Smooth muscle cell of the brain vasculature (primary cell): ENCODE data around the gene ASB6.
A peak's percentile ranks its signal among the peaks of the same experiment; 100 is the strongest.

Experiments used
- DNase-seq: peaks from one replicate; pipeline ENCODE4 v3.0.0-alpha.2; 2012; ENCODE audit warnings: low read depth, low spot score

The ASB6 gene

GRCh38 chr9:129641750-129642585 lies at the start of gene ASB6:
ASB6 (minus strand) TSS chr9:129642151; CDS start chr9:129641999, 152 bp downstream.
- DNase-seq: peak; percentile 92

DNA sequence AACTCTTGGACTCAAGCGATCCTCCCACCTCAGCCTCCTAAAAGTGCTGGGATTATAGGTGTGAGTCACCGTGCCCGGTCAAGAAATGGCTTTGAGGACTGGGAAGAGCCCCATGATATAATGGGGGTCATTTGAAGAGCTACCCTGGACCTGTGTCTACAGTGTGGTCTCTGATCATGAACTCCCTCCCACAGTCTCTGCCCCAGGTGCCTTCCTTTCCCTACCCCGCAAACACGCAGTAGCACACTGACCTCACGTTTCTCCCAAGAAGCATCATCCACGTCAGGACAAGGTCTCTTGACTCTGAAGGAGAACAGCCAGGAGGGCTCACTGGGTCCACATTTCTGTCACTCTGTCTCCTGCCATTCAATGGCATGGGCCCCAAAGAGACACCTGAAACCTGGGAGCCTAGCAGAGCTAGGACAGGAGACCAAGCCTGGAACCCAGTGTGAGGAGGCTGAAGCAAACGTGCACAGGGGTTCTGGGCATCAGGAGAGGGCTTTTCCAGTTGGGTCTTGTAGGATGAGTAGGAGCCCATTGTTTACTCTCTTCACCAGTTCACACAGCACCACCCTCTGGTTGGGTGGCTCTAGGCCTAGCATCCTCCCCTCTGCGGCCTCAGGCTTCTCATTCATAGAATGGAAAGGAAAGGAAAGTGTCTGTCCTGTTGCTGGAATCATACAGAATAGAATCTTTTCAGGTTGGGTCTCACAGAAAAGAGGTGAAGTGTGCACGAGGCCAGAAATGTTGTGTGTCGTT lies 46.5 kb upstream of the ASB6 start:
- DNase-seq: no peak

DNA sequence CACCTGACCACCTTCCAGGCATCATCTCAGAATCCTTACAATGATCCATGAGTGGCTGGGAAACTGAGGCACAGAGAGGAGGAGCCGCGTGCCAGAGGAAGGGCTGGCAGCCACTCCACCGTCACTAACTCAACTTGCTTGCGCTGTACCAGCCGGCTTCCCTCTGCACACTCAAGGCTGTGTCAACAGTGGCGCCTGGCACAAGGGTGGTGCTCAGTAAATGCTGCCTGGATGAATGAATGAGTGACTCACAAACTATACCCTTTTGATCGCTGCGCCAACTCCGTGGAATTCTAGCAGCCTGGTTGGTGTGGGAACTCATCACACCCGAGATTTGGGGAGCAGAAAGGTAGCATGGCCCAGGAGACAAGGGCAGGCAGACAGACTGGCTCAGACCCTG lies 45.4 kb upstream of the ASB6 start:
- no peak for DNase-seq

DNA sequence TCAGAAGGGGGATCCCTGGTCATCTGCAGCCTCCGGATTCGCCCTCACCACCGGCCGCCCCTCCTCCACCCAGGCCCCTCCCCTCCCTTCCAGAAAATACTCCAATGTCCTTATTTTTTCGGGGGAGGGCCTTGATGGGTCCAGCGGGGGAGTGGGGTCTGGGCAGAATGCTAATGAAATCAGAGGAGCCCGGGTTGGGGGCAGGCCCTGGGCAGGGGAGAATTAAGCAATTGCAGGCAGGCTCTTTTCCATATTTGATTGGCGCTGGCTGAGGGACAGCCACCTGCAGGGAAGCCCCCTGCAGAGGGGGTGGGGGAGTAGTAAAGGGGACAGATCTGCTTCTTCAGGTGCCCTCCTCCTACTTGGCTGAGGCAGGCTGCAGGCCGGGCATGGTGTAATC lies 44.8 kb upstream of the ASB6 start:
- no peak for DNase-seq

GRCh38 chr9:129685933-129686259 lies 43.9 kb upstream of the ASB6 start:
- DNase-seq: no peak

DNA sequence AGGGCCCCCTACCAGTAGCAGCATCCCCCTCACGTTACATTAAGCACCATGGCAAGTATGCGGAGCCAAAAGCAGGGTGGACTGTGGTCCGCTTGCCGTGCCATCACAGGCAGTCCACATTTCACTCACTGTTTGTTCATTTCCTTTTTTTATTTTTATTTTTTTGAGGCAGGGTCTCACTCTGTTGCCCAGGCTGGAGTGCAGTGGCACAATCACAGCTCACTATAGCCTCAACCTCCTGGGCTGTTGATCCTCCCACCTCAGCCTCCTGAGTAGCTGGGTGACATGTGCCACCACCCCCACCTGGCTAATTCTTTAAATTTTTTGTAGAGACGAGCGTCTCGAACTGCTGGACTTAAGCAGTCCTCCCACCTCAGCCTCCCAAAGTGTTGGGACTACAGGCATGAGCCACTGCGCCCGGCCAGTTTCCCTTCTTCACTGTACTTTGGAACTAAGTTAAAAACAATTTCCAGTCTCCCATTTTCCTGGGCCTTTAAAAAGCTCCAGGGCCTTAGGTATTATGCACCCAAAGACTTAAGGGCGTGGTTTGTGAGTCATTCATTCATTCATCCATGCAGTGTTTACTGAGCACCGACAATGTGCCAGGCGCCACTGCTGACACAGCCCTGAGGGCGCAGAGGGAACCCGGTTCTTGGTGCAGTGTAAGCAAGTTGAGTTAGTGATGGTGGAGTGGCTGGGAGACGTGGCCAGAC lies 43.4 kb upstream of the ASB6 start:
- no peak for DNase-seq

- no peak for DNase-seq
These were observed 40.4 kb upstream of the ASB6 start for GRCh38 chr9:129682381-129682780.

DNA sequence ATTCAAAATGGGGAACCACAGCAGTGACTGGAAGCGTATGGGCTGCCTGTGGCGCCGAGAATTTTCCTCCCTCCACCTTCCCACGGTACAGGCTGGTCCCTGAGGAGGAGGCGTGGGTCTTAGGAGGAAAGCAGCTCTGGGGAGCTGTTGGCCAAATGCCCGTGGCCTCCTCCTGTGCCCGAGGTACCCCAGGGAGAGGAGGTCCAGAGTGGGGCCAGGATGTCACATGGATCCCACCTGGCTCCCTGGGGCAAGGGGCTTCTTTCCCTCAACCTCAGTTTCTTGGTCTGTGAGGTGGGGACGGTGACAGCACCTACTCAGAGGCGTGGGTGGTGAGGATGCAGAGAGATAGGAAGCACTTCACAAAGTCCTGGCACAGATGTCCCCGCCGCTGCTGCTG lies 40.0 kb upstream of the ASB6 start:
- DNase-seq: no peak

DNA sequence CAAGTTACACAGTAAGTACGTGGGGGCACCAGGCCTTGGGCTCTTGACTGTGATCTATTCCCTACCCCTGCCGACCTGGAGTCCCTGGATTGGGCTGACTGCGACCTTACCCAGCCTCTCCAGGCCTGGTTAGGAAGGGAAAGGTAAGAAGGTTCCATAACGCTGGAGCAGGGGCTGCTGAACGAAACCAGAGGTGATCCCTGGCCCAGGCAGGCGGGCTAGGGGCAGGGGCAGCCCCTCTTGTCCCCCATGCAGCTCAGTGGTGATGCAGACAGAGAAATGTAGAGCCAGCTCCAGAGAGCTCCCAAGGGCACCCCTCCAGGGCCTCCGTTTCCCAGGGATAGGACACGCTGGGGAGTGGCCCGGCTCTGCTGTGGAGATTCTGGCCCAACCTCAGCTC lies 37.6 kb upstream of the ASB6 start:
- no peak for DNase-seq

DNA sequence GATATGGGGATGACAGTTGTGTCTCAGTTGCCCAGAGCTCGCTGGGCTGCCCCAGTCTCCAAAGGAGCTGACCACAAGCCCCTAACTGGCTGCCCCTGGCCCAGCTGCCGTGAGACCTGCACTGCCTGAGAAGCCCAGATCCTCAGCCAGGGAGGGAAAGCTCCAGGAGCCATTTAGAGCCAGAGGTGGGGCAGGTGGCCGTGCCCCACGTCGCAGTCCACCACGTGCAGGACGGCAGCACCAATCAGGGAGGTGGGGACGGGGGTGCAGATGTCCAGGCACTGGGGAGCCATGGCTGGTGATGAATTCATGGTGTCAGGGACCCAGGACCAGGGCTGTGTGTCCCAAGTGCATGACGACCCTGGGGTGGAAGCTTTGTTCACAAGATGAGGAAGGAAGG lies 36.9 kb upstream of the ASB6 start:
- no peak for DNase-seq

- DNase-seq: no peak
These were observed 35.5 kb upstream of the ASB6 start for GRCh38 chr9:129677456-129677855.

DNA sequence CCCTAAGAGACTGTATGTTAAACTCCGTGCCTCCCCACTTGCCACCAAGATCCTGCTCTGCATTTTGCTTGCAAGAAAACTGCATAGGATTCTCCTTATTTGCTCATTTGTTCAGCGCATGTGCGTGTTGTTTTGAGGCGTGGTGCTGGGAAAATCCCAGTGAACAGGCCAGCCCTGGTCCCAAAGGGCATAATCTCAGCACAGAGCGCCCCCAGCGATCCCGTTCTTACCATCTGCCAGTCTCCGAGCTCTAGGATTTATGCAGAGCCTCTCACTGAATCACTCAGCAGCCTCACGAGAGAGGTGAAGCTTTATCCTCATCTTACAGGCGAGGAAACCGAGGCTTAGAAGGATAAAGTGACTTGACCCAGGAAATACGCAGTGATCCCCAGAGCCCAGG lies 35.0 kb upstream of the ASB6 start:
- no peak for DNase-seq

GRCh38 chr9:129676287-129676686 lies 34.3 kb upstream of the ASB6 start:
- no peak for DNase-seq

GRCh38 chr9:129675620-129676019 lies 33.7 kb upstream of the ASB6 start:
- DNase-seq: no peak

GRCh38 chr9:129674229-129674628 lies 32.3 kb upstream of the ASB6 start:
- no peak for DNase-seq

GRCh38 chr9:129673602-129674001 lies 31.7 kb upstream of the ASB6 start:
- DNase-seq: no peak

DNA sequence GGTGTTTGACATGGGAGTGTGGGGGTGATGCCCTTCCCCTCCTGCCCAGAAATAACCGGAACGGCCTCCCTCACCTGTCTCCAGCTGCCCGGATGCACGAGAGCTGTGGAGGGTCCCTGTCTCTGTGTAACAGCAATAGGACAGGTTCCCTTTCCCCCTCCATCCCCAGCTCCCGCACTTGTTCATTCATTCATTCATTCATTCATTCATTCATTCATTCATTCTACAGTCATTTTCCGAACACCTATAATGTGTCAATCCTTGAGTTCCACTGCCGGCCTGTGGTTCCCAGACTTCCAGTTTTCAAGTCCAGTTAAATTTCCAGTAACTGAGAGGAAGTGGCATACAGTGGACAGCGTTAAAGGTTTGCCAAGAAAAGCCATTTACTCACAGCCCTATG lies 30.8 kb upstream of the ASB6 start:
- DNase-seq: no peak

- no peak for DNase-seq
These were observed 29.6 kb upstream of the ASB6 start for GRCh38 chr9:129671519-129671918.

GRCh38 chr9:129671065-129671464 lies 29.1 kb upstream of the ASB6 start:
- DNase-seq: no peak

DNA sequence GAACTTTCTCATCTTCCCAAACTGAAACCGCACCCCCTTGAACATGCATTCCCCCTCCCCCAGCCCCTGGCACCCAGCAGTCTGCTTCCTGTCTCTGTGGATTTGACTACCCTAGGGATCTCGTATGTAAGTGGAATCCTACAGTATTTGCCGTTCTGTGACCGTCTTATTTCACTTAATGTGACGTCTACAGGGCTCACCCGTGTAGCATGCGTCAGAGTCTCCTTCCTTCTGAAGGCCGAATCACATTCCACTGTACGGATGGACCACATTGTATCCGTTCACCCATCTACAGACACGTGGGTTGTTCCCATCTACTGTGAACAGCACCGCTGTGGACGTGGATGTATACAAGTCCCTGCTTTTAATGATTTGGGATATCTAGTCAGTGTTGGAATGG lies 28.0 kb upstream of the ASB6 start:
- DNase-seq: no peak

DNA sequence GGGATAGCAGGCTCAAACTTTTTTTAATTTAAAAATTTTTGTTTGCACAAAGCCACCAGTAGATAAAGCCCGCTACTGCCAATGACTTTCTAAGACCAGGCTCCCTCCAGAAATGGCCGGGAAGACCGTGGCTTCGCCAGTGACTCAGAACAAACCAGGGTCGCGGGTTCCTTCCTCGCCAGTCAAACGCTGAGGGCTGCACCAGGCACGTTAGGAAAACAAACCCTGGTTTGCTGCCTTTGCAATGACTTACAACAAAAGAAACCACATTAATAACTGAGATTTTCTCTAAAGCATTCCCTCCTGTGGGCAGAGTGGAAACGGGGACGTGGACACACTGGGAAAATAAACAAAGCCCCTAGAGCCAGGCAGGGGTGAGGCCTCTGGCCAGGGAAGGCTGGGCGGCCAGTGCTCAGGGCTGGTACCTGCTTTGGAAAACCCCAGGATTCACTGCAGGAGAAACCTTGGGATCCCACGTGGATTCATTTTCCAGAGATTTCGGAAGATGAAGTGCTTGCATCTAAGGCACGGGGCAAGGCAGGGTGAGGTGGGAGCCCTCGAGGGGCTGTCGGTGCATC lies 27.3 kb upstream of the ASB6 start:
- peak; percentile 63 for DNase-seq

DNA sequence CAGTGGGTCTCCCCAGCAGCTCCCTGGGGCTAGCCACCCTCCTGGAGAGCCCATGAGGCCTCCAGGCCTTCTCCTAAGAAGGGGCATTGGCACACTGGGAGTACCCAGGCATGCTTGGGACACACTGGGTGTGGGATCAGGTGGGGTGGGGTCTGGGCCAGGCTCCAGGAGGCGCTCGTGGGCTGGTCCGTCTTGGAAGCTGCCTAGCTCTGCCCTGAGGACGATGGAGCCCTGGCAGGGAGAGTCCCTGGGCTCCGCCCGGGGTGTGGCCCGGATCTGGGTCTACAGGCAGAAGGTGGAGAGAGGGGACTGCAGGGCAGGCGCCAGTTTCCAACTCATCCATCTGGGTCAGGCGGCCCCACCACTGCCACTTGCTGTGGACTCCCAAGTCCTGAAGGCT lies 25.9 kb upstream of the ASB6 start:
- DNase-seq: no peak
